ENCODE results near the gene NOSTRIN.

NOSTRIN gene

DNA sequence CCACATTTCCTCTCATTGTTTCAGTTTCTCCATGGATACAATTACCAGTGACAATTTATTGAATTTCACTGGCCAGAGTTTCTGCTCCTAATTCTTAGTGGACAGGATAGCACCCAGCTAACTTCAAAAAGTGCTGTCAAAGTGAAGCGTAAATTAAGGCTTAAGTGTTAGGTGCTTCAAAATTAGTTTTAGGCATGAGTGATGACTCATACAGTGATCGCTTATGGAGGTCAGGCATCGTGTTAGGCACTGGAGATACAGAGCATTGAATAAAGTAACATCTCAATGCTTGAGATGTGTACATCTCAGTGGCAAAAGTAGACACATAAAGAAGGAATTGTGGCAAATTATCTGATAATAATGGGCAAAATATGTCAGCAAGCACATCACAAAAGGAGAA, 40.8 kb downstream of the NOSTRIN start:
- TF ChIP-seq CTCF (IDR thresholded peaks at IDR 0.05; ENCODE audit: control extremely low read depth, extremely low read depth, low read depth, missing control alignments): no peak
- POLR2A ChIA-PET: no interaction called here
- CTCF ChIA-PET: interaction anchor here (1.1 kb wide), 1 partner anchor 9 kb away, joined by 3 read pairs; no protein-coding TSS in a partner anchor
- DNase-seq (ENCODE audit: extremely low spot score): no peak

- no peak for DNase-seq (ENCODE audit: extremely low spot score)
- ChIA-PET POLR2A (no interaction called here), CTCF (interaction anchor here (1.4 kb wide), 1 partner anchor 13 kb away, joined by 5 read pairs; no protein-coding TSS in a partner anchor)
- no peak for TF ChIP-seq CTCF (IDR thresholded peaks at IDR 0.05; ENCODE audit: control extremely low read depth, extremely low read depth, low read depth, missing control alignments)
Observed at GRCh38 chr2:168848225-168848624, 45.8 kb downstream of the NOSTRIN start.

- no peak for DNase-seq (ENCODE audit: extremely low spot score)
- CTCF ChIA-PET: interaction anchor here (1.4 kb wide), 1 partner anchor 16 kb away, joined by 4 read pairs; no protein-coding TSS in a partner anchor
- POLR2A ChIA-PET: no interaction called here
- TF ChIP-seq CTCF (IDR thresholded peaks at IDR 0.05; ENCODE audit: control extremely low read depth, extremely low read depth, low read depth, missing control alignments): no peak
Observed at GRCh38 chr2:168849610-168850009, 47.2 kb downstream of the NOSTRIN start.

DNA sequence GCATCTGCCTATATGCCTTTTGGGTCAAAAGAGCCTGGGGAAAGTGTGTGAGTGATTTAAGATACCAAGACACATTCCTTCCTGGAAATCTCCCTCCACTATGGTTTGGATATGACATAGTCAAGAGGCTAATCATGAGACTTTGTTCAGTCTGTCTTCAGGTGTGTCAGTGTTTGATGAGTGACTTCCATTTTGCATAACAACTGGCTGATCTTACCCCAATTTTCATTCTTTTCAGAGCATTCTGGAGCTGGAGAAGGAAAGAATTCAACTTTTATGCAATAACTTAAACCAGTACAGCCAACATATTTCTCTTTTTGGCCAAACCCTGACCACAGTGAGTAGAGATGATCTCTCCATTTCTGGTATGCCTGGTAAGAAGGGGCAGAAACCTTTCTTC, 48.4 kb downstream of the NOSTRIN start:
- no peak for TF ChIP-seq CTCF (IDR thresholded peaks at IDR 0.05; ENCODE audit: control extremely low read depth, extremely low read depth, low read depth, missing control alignments)
- DNase-seq (ENCODE audit: extremely low spot score): no peak
- CTCF ChIA-PET: no interaction called here
- POLR2A ChIA-PET: no interaction called here

- POLR2A ChIA-PET: no interaction called here
- CTCF ChIA-PET: interaction anchor here (0.9 kb wide), 1 partner anchor 138 kb away, joined by 3 read pairs; no protein-coding TSS in a partner anchor
- DNase-seq (ENCODE audit: extremely low spot score): no peak
- no peak for TF ChIP-seq CTCF (IDR thresholded peaks at IDR 0.05; ENCODE audit: control extremely low read depth, extremely low read depth, low read depth, missing control alignments)
Observed at GRCh38 chr2:168851674-168852320, 49.4 kb downstream of the NOSTRIN start.

GRCh38 chr2:168852481-168852880, 50.0 kb downstream of the NOSTRIN start:
- no peak for TF ChIP-seq CTCF (IDR thresholded peaks at IDR 0.05; ENCODE audit: control extremely low read depth, extremely low read depth, low read depth, missing control alignments)
- no peak for DNase-seq (ENCODE audit: extremely low spot score)
- CTCF ChIA-PET: interaction anchor here (0.9 to 1.5 kb wide), 2 partner anchors 9 to 139 kb away, joined by 3 read pairs; no protein-coding TSS in a partner anchor
- POLR2A ChIA-PET: no interaction called here
